SK-N-SH (cell line): ENCODE measurements around the gene NR2F1. TPM values are rescaled to one million over a fixed set of nuclear protein-coding genes. Genes with fewer than 3 reads are reported as not detected.

Experiments
- CTCF ChIA-PET: fragments of 300-600, 350-600 bp; formaldehyde crosslinking; extraction: SDS; loops from one replicate; lab custom pipeline; 2021; lab: Yijun Ruan, JAX
- POLR2A ChIA-PET: fragments of 350-600 bp; sonication (Branson Sonifier 250); formaldehyde crosslinking; extraction: SDS; loops from one replicate; lab custom pipeline; 2020; ENCODE audit warnings: antibody characterized with exemption, inconsistent platforms; lab: Yijun Ruan, JAX
- DNase-seq: peaks from one replicate; pipeline ENCODE4 v3.0.0; 2012
- H2AFZ ChIP-seq: fragments of 200-600 bp; sonication (generic); 2 replicates; pipeline ENCODE4 v1.8.1; 2016; ENCODE audit warnings: antibody characterized with exemption, mild to moderate bottlenecking, low read depth
- H3F3A ChIP-seq: fragments of 200-600 bp; sonication (generic); replicated peaks from 2 replicates; pipeline ENCODE3; 2016; ENCODE audit warnings: antibody characterized with exemption, mild to moderate bottlenecking; ENCODE audit not compliant: insufficient read depth
- H3K27ac ChIP-seq, 2 experiments: fragments of 200-500 bp in 1 of 2; fragments of 200-600 bp in 1 of 2; sonication (Bioruptor generic) in 1 of 2; sonication (generic), shearing (Covaris generic) in 1 of 2; 2 replicates each; pipeline versions ENCODE4 v1.5.1 to v1.6.1; 2014 to 2016; ENCODE audit warnings: low read depth in 2 of 2, inconsistent platforms in 1 of 2, low read length in 1 of 2, mild to moderate bottlenecking in 1 of 2, mixed read lengths in 1 of 2
- H3K27me3 ChIP-seq: fragments of 200-600 bp; sonication (generic), shearing (Covaris generic); 2 replicates; pipeline ENCODE4 v1.6.1; 2016; ENCODE audit warnings: mixed run types; ENCODE audit not compliant: insufficient read depth
- H3K36me3 ChIP-seq, 2 experiments: fragments of 200-500 bp in 1 of 2; fragments of 200-600 bp in 1 of 2; sonication (Bioruptor generic) in 1 of 2; sonication (generic) in 1 of 2; replicated peaks in 1 of 2; 2 replicates each; pipeline versions ENCODE3 to v1.5.1; 2014 to 2016; ENCODE audit warnings: low read length in 1 of 2, mild to moderate bottlenecking in 1 of 2; ENCODE audit not compliant: insufficient read depth in 2 of 2, control insufficient read depth in 1 of 2
- H3K4me1 ChIP-seq, 2 experiments: fragments of 200-500 bp in 1 of 2; fragments of 200-600 bp in 1 of 2; sonication (Bioruptor generic) in 1 of 2; sonication (generic), shearing (Covaris generic) in 1 of 2; 2 replicates each; pipeline versions ENCODE4 v1.5.1 to v1.6.1; 2014 to 2016; ENCODE audit warnings: low read depth in 1 of 2, low read length in 1 of 2, mixed run types in 1 of 2; ENCODE audit not compliant: insufficient read depth in 2 of 2, control insufficient read depth in 1 of 2
- H3K4me2 ChIP-seq: fragments of 200-600 bp; sonication (generic), shearing (Covaris generic); 2 replicates; pipeline ENCODE4 v1.6.1; 2017; ENCODE audit warnings: mixed run types
- H3K4me3 ChIP-seq, 2 experiments: fragments of 200-500 bp in 1 of 2; fragments of 200-600 bp in 1 of 2; sonication (Bioruptor generic) in 1 of 2; sonication (generic), shearing (Covaris generic) in 1 of 2; 2 replicates each; pipeline versions ENCODE4 v1.5.1 to v1.8.1; 2014 to 2016; ENCODE audit warnings: low read depth in 2 of 2, inconsistent platforms in 1 of 2, low read length in 1 of 2, mild to moderate bottlenecking in 1 of 2, mixed read lengths in 1 of 2, moderate library complexity in 1 of 2
- H3K79me2 ChIP-seq: fragments of 200-600 bp; sonication (generic); 2 replicates; pipeline ENCODE4 v1.8.1; 2017; ENCODE audit warnings: mild to moderate bottlenecking; ENCODE audit not compliant: insufficient read depth
- H3K9ac ChIP-seq: fragments of 200-600 bp; sonication (generic); 2 replicates; pipeline ENCODE4 v1.6.1; 2017; ENCODE audit warnings: mixed run types
- H3K9me2 ChIP-seq: fragments of 200-600 bp; sonication (generic); 2 replicates; pipeline ENCODE4 v1.6.1; 2017; ENCODE audit warnings: mixed run types
- H3K9me3 ChIP-seq: fragments of 200-600 bp; sonication (generic); 2 replicates; pipeline ENCODE4 v1.6.1; 2017; ENCODE audit warnings: mixed run types, mild to moderate bottlenecking, moderate library complexity
- H4K20me1 ChIP-seq: fragments of 200-600 bp; sonication (generic); 2 replicates; pipeline ENCODE4 v1.6.1; 2017; ENCODE audit warnings: mild to moderate bottlenecking, mixed run types; ENCODE audit not compliant: insufficient read depth
- ELF1 ChIP-seq: IDR thresholded peaks from 2 replicates; pipeline ENCODE4 v1.4.0; 2012
- FOXJ3 ChIP-seq: sonication (generic); formaldehyde crosslinking; IDR thresholded peaks from 2 replicates; pipeline ENCODE4 v1.5.1; 2020; ENCODE audit warnings: mild to moderate bottlenecking, missing genetic modification reagents
- GABPA ChIP-seq: IDR thresholded peaks from 2 replicates; pipeline ENCODE4 v1.4.0; 2012; ENCODE audit warnings: low read depth, mild to moderate bottlenecking
- JUND ChIP-seq: IDR thresholded peaks from 2 replicates; pipeline ENCODE4 v1.4.0; 2012
- MAX ChIP-seq: IDR thresholded peaks from 2 replicates; pipeline ENCODE4 v1.4.0; 2012; ENCODE audit warnings: low read depth
- MEF2A ChIP-seq: IDR thresholded peaks from 2 replicates; pipeline ENCODE4 v1.4.0; 2012; ENCODE audit warnings: low read depth, borderline replicate concordance
- MXI1 ChIP-seq: IDR thresholded peaks from 2 replicates; pipeline ENCODE4 v1.6.1; 2012; ENCODE audit warnings: mild to moderate bottlenecking, low read depth, low read length, improper control_type of control experiment
- NFIC ChIP-seq: IDR thresholded peaks from 2 replicates; pipeline ENCODE4 v1.4.0; 2012; ENCODE audit warnings: borderline replicate concordance
- POLR2AphosphoS5 ChIP-seq: IDR thresholded peaks from 2 replicates; pipeline ENCODE4 v1.6.1; 2012; ENCODE audit warnings: low read depth, low read length
- RAD21 ChIP-seq: IDR thresholded peaks from 2 replicates; pipeline ENCODE4 v1.6.1; 2012; ENCODE audit warnings: mild to moderate bottlenecking, low read length
- TEAD4 ChIP-seq: IDR thresholded peaks from 2 replicates; pipeline ENCODE4 v1.4.0; 2012; ENCODE audit warnings: mild to moderate bottlenecking, borderline replicate concordance; ENCODE audit not compliant: insufficient read depth
- YY1 ChIP-seq: IDR thresholded peaks from 2 replicates; pipeline ENCODE4 v1.4.0; 2012; ENCODE audit warnings: low read depth, mild to moderate bottlenecking
- ZBTB33 ChIP-seq: IDR thresholded peaks from 2 replicates; pipeline ENCODE4 v1.4.0; 2012; ENCODE audit warnings: low read depth, borderline replicate concordance
- WGBS: methylation state at CpG from one replicate; pipeline ENCODE4 v1.1.6; 2017; ENCODE audit warnings: low lambda C conversion rate; 5-methylcytosine and 5-hydroxymethylcytosine counted together
- polyA plus RNA-seq, 3 experiments: library from polyadenylated mRNA; depleted of rRNA; stranded (reverse); fragments of >200 nt; gene quantifications; 2 replicates each; pipeline ENCODE4 v1.2.3, GENCODE V29; 2012

The NR2F1 gene
- polyA plus RNA-seq, 1 of the 3 experiments (the other 2 are of a cell fraction): 47.1 TPM

GRCh38 chr5:93580063-93580926 is 2.7 kb upstream of the NR2F1 start (continued):
- TF ChIP-seq YY1 (0 out of 2 replicates have a peak, but pooled peaks have one; percentile 32), MXI1 (0 out of 2 replicates have a peak, but pooled peaks have one; percentile 34), RAD21 (no peak; the same call in 1 of the 2 replicates), TEAD4 (0 out of 2 replicates have a peak, but pooled peaks have one; percentile 14), MAX (0 out of 2 replicates have a peak, but pooled peaks have one; percentile 31), JUND (no peak), NFIC (no peak), ZBTB33 (no peak), MEF2A (no peak), POLR2AphosphoS5 (no peak; the same call in 1 of the 2 replicates), FOXJ3 (no peak)

- Histone ChIP-seq H3K36me3 (peaks cover 0 to 4% of the 10 kb centered on the region in 2 experiments), H3K27ac (peak within 1 kb of the TSS; percentile 81 to 92), H4K20me1 (no peaks in the 10 kb centered on the region), H3K27me3 (no peaks in the 10 kb centered on the region), H3F3A (peaks cover 19% of the 10 kb centered on the region), H2AFZ (peak within 1 kb of the TSS; percentile 87), H3K4me3 (peak within 1 kb of the TSS; percentile 80 to 87), H3K9me3 (no peaks in the 10 kb centered on the region), H3K79me2 (peaks cover 66% of the 10 kb centered on the region), H3K9ac (peak within 1 kb of the TSS; percentile 80), H3K4me2 (peak within 1 kb of the TSS; percentile 83), H3K4me1 (peaks cover 5 to 6% of the 10 kb centered on the region in 2 experiments; a peak in 2 of 4 replicates), H3K9me2 (no peaks in the 10 kb centered on the region)
- ChIA-PET CTCF (interaction anchor here (0.7 to 1.7 kb wide), 11 partner anchors 9 to 1939 kb away, joined by 3 to 12 read pairs (median 3); no protein-coding TSS in a partner anchor), POLR2A (interaction anchor here (0.6 kb wide), 1 partner anchor 506 kb away, joined by 3 read pairs; no protein-coding TSS in a partner anchor)
- DNase-seq: no peak
- under 1% methylated on average over 41 of the region's 41 CpGs for WGBS
- 0 out of 2 replicates have a peak, but pooled peaks have one; percentile 15 for TF ChIP-seq ELF1
- peak; percentile 21; the same call in 1 of the 2 replicates for TF ChIP-seq MXI1
- TF ChIP-seq GABPA: no peak
These were observed 2.0 kb upstream of the NR2F1 start, which contains the start of gene NR2F1-AS1 for GRCh38 chr5:93580927-93581445. Gene NR2F1-AS1, minus strand, starts transcription at chr5:93581219.
